ENCODE results near the gene LRRK1. TPM values are rescaled to one million over a fixed set of nuclear protein-coding genes. Genes with fewer than 3 reads are reported as not detected.

The LRRK1 gene
- total RNA-seq, 1 experiment from 2014 or later = 7.6 TPM

DNA sequence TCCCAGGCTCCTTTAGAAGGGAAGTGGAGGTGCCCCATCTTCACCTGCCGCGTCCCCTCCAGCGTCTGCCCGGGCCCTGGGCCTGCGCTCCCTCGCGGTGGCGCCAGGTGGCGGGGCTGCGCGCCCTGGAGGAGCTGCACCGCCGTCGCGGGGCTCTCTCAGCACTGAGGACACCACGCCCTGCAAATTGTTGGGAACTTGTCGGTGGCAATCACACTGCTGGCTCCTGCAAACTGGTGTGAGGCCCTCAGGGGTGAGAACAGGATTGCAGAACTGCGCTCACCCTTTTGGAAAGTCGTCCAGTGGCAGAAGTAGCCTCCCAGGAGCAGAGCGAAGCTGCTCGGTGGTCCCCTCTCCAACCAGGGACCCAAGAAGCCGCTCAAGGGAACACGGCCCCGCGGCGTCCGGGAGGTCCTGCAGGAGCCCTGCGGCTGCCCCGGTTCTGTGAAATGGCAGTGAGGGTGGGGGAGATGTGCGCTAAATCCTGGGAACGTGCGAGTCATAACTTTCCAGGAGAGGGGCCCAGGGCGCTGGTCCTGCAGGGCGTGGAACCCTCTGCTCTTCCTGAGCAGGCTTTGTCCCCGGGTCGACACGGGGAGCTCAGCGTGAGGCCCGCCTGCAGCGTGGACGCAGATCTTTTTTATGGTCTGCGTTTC, 995 bp upstream of the LRRK1 start (continued):
- TF ChIP-seq, protein P1, sequence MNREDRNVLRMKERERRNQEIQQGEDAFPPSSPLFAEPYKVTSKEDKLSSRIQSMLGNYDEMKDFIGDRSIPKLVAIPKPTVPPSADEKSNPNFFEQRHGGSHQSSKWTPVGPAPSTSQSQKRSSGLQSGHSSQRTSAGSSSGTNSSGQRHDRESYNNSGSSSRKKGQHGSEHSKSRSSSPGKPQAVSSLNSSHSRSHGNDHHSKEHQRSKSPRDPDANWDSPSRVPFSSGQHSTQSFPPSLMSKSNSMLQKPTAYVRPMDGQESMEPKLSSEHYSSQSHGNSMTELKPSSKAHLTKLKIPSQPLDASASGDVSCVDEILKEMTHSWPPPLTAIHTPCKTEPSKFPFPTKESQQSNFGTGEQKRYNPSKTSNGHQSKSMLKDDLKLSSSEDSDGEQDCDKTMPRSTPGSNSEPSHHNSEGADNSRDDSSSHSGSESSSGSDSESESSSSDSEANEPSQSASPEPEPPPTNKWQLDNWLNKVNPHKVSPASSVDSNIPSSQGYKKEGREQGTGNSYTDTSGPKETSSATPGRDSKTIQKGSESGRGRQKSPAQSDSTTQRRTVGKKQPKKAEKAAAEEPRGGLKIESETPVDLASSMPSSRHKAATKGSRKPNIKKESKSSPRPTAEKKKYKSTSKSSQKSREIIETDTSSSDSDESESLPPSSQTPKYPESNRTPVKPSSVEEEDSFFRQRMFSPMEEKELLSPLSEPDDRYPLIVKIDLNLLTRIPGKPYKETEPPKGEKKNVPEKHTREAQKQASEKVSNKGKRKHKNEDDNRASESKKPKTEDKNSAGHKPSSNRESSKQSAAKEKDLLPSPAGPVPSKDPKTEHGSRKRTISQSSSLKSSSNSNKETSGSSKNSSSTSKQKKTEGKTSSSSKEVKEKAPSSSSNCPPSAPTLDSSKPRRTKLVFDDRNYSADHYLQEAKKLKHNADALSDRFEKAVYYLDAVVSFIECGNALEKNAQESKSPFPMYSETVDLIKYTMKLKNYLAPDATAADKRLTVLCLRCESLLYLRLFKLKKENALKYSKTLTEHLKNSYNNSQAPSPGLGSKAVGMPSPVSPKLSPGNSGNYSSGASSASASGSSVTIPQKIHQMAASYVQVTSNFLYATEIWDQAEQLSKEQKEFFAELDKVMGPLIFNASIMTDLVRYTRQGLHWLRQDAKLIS (CRISPR knock-in tag; IDR thresholded peaks at IDR 0.05; ENCODE audit: borderline replicate concordance) = no peak
- no peak for TF ChIP-seq EMX1 (CRISPR knock-in tag; IDR thresholded peaks at IDR 0.05)
- no peak for TF ChIP-seq MXD4 (CRISPR knock-in tag; IDR thresholded peaks at IDR 0.05; ENCODE audit: borderline replicate concordance)
- TF ChIP-seq MYBL2 (CRISPR knock-in tag; IDR thresholded peaks at IDR 0.05) = no peak
- TF ChIP-seq JAZF1 (CRISPR knock-in tag; IDR thresholded peaks at IDR 0.05) = no peak
- TF ChIP-seq TEAD1 (CRISPR knock-in tag; IDR thresholded peaks at IDR 0.05) = 0 out of 2 replicates have a peak, but pooled peaks have one; percentile 21
- TF ChIP-seq, protein P2, sequence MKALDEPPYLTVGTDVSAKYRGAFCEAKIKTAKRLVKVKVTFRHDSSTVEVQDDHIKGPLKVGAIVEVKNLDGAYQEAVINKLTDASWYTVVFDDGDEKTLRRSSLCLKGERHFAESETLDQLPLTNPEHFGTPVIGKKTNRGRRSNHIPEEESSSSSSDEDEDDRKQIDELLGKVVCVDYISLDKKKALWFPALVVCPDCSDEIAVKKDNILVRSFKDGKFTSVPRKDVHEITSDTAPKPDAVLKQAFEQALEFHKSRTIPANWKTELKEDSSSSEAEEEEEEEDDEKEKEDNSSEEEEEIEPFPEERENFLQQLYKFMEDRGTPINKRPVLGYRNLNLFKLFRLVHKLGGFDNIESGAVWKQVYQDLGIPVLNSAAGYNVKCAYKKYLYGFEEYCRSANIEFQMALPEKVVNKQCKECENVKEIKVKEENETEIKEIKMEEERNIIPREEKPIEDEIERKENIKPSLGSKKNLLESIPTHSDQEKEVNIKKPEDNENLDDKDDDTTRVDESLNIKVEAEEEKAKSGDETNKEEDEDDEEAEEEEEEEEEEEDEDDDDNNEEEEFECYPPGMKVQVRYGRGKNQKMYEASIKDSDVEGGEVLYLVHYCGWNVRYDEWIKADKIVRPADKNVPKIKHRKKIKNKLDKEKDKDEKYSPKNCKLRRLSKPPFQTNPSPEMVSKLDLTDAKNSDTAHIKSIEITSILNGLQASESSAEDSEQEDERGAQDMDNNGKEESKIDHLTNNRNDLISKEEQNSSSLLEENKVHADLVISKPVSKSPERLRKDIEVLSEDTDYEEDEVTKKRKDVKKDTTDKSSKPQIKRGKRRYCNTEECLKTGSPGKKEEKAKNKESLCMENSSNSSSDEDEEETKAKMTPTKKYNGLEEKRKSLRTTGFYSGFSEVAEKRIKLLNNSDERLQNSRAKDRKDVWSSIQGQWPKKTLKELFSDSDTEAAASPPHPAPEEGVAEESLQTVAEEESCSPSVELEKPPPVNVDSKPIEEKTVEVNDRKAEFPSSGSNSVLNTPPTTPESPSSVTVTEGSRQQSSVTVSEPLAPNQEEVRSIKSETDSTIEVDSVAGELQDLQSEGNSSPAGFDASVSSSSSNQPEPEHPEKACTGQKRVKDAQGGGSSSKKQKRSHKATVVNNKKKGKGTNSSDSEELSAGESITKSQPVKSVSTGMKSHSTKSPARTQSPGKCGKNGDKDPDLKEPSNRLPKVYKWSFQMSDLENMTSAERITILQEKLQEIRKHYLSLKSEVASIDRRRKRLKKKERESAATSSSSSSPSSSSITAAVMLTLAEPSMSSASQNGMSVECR (CRISPR knock-in tag; IDR thresholded peaks at IDR 0.05; ENCODE audit: borderline replicate concordance) = peak; percentile 19; the same call in 1 of the 2 replicates
- TF ChIP-seq NR3C1 (CRISPR knock-in tag; conservative IDR thresholded peaks at IDR 0.05; ENCODE audit: low read depth) = 0 out of 2 replicates have a peak, but pooled peaks have one; percentile 24
- no peak for TF ChIP-seq ZNF121 (CRISPR knock-in tag; IDR thresholded peaks at IDR 0.05)
- 0 out of 2 replicates have a peak, but pooled peaks have one; percentile 11 for TF ChIP-seq FOXK1 (CRISPR knock-in tag; IDR thresholded peaks at IDR 0.05)
- TF ChIP-seq, protein P3, sequence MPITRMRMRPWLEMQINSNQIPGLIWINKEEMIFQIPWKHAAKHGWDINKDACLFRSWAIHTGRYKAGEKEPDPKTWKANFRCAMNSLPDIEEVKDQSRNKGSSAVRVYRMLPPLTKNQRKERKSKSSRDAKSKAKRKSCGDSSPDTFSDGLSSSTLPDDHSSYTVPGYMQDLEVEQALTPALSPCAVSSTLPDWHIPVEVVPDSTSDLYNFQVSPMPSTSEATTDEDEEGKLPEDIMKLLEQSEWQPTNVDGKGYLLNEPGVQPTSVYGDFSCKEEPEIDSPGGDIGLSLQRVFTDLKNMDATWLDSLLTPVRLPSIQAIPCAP (CRISPR knock-in tag; IDR thresholded peaks at IDR 0.05) = no peak
- TF ChIP-seq, protein P4, sequence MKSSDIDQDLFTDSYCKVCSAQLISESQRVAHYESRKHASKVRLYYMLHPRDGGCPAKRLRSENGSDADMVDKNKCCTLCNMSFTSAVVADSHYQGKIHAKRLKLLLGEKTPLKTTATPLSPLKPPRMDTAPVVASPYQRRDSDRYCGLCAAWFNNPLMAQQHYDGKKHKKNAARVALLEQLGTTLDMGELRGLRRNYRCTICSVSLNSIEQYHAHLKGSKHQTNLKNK (CRISPR knock-in tag; IDR thresholded peaks at IDR 0.05) = no peak
- TF ChIP-seq, protein P5, sequence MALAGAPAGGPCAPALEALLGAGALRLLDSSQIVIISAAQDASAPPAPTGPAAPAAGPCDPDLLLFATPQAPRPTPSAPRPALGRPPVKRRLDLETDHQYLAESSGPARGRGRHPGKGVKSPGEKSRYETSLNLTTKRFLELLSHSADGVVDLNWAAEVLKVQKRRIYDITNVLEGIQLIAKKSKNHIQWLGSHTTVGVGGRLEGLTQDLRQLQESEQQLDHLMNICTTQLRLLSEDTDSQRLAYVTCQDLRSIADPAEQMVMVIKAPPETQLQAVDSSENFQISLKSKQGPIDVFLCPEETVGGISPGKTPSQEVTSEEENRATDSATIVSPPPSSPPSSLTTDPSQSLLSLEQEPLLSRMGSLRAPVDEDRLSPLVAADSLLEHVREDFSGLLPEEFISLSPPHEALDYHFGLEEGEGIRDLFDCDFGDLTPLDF (CRISPR knock-in tag; IDR thresholded peaks at IDR 0.05) = no peak
- TF ChIP-seq, protein P6, sequence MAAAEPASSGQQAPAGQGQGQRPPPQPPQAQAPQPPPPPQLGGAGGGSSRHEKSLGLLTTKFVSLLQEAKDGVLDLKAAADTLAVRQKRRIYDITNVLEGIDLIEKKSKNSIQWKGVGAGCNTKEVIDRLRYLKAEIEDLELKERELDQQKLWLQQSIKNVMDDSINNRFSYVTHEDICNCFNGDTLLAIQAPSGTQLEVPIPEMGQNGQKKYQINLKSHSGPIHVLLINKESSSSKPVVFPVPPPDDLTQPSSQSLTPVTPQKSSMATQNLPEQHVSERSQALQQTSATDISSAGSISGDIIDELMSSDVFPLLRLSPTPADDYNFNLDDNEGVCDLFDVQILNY (CRISPR knock-in tag; IDR thresholded peaks at IDR 0.05) = no peak
- TF ChIP-seq CBFB (CRISPR knock-in tag; IDR thresholded peaks at IDR 0.05; ENCODE audit: low read depth) = no peak
- TF ChIP-seq GABPB1 (CRISPR knock-in tag; IDR thresholded peaks at IDR 0.05) = no peak
- TF ChIP-seq SMAD4 (CRISPR knock-in tag; IDR thresholded peaks at IDR 0.05) = no peak
- TF ChIP-seq NR1H2 (CRISPR knock-in tag; IDR thresholded peaks at IDR 0.05) = no peak
- TF ChIP-seq RORB (CRISPR knock-in tag; IDR thresholded peaks at IDR 0.05) = no peak
- no peak for TF ChIP-seq ETV6 (CRISPR knock-in tag; IDR thresholded peaks at IDR 0.05)
- TF ChIP-seq SP1 (CRISPR knock-in tag; conservative IDR thresholded peaks at IDR 0.05) = no peak
- TF ChIP-seq ZNF671 (CRISPR knock-in tag; IDR thresholded peaks at IDR 0.05) = no peak
- TF ChIP-seq, protein P7, sequence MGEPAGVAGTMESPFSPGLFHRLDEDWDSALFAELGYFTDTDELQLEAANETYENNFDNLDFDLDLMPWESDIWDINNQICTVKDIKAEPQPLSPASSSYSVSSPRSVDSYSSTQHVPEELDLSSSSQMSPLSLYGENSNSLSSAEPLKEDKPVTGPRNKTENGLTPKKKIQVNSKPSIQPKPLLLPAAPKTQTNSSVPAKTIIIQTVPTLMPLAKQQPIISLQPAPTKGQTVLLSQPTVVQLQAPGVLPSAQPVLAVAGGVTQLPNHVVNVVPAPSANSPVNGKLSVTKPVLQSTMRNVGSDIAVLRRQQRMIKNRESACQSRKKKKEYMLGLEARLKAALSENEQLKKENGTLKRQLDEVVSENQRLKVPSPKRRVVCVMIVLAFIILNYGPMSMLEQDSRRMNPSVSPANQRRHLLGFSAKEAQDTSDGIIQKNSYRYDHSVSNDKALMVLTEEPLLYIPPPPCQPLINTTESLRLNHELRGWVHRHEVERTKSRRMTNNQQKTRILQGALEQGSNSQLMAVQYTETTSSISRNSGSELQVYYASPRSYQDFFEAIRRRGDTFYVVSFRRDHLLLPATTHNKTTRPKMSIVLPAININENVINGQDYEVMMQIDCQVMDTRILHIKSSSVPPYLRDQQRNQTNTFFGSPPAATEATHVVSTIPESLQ (CRISPR knock-in tag; IDR thresholded peaks at IDR 0.05) = no peak
- TF ChIP-seq, protein P8, sequence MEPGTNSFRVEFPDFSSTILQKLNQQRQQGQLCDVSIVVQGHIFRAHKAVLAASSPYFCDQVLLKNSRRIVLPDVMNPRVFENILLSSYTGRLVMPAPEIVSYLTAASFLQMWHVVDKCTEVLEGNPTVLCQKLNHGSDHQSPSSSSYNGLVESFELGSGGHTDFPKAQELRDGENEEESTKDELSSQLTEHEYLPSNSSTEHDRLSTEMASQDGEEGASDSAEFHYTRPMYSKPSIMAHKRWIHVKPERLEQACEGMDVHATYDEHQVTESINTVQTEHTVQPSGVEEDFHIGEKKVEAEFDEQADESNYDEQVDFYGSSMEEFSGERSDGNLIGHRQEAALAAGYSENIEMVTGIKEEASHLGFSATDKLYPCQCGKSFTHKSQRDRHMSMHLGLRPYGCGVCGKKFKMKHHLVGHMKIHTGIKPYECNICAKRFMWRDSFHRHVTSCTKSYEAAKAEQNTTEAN (CRISPR knock-in tag; IDR thresholded peaks at IDR 0.05) = no peak
- no peak for TF ChIP-seq TP53 (CRISPR knock-in tag; IDR thresholded peaks at IDR 0.05)
- no peak for TF ChIP-seq ZNF219 (CRISPR knock-in tag; IDR thresholded peaks at IDR 0.05; ENCODE audit: borderline replicate concordance)

Measured in WTC11 (cell line).